ENCODE results near the gene EFEMP1.

Gene EFEMP1

GRCh38 chr2:55824551-55825096 is 99.0 kb downstream of the EFEMP1 start:
- no peak for TF ChIP-seq CTCF (conservative IDR thresholded peaks at IDR 0.05; ENCODE audit: low read depth, low read length)
- H3K4me3 ChIP-seq (ENCODE audit: low read depth, low read length) = no peak overlapping the region
- no peak for DNase-seq (ENCODE audit: low read depth)

Measured in choroid plexus epithelial cell (primary cell).